B cell (primary cell): ENCODE data around the gene CIAPIN1. TPM values are rescaled to one million over a fixed set of nuclear protein-coding genes. Genes with fewer than 3 reads are reported as not detected.

ENCODE experiments used
- ATAC-seq: fragments of 200-7000 bp; cut with Tn5 transposase; one replicate; pipeline ENCODE4 v1.10.0; 2021; ENCODE audit warnings: low read depth, mild to moderate bottlenecking, moderate number of reproducible peaks, moderate library complexity
- CTCF ChIA-PET: fragments of 350-600 bp; sonication (Branson Sonifier 250); formaldehyde crosslinking; loops from one replicate; lab custom pipeline; 2021; ENCODE audit warnings: antibody characterized with exemption, inconsistent platforms; lab: Charles Lee
- POLR2A ChIA-PET: fragments of 350-600 bp; sonication (Branson Sonifier 250); formaldehyde crosslinking; loops from one replicate; lab custom pipeline; 2021; ENCODE audit warnings: antibody characterized with exemption; lab: Charles Lee
- DNase-seq: peaks from one replicate; pipeline ENCODE4 v3.0.0; 2013
- H2AFZ ChIP-seq: 2 replicates; pipeline ENCODE4 v1.6.1; 2012; ENCODE audit warnings: mild to moderate bottlenecking, low read depth, low read length; ENCODE audit not compliant: insufficient read depth, poor library complexity, severe bottlenecking
- H3K27ac ChIP-seq, 2 donors: 1 replicate in 1 of 2; 2 replicates in 1 of 2; pipeline ENCODE4 v1.5.1; 2012 to 2013; ENCODE audit warnings: low read length in 2 of 2, mild to moderate bottlenecking in 2 of 2, moderate library complexity in 1 of 2
- H3K27me3 ChIP-seq, 4 experiments: fragments of 200-600 bp in 1 of 4; sonication (generic) in 1 of 4; replicated peaks in 1 of 4; 1 replicate in 2 of 4; 2 replicates in 2 of 4; pipeline versions ENCODE4 v1.6.1 to v1.7.0; 2013 to 2016; ENCODE audit warnings: low read length in 3 of 4, mild to moderate bottlenecking in 2 of 4, mixed read lengths in 1 of 4, moderate library complexity in 1 of 4; ENCODE audit not compliant: insufficient read depth in 4 of 4, control insufficient read depth in 3 of 4; ENCODE audit errors: control extremely low read depth in 1 of 4
- H3K36me3 ChIP-seq, 2 experiments: replicated peaks in 1 of 2; 1 replicate in 1 of 2; 2 replicates in 1 of 2; pipeline versions ENCODE4 v1.6.1 to v1.7.1; 2013; ENCODE audit warnings: low read length in 1 of 2; ENCODE audit not compliant: insufficient read depth in 2 of 2, control insufficient read depth in 1 of 2; ENCODE audit errors: control extremely low read depth in 1 of 2, extremely low read depth in 1 of 2
- H3K4me1 ChIP-seq, 2 donors: fragments of 200-600 bp in 1 of 2; sonication (generic) in 1 of 2; 1 replicate in 1 of 2; 2 replicates in 1 of 2; pipeline versions ENCODE4 v1.5.1 to v1.6.1; 2013 to 2017; ENCODE audit warnings: low read length in 2 of 2; ENCODE audit not compliant: control insufficient read depth in 2 of 2, insufficient read depth in 2 of 2
- H3K4me2 ChIP-seq: replicated peaks from 2 replicates; pipeline ENCODE3; 2012; ENCODE audit warnings: mild to moderate bottlenecking, low read depth, low read length; ENCODE audit not compliant: poor library complexity, severe bottlenecking
- H3K4me3 ChIP-seq, 5 experiments: fragments of 200-600 bp in 1 of 5; sonication (generic) in 1 of 5; 1 replicate in 3 of 5; 2 replicates in 2 of 5; pipeline versions ENCODE4 v1.5.1 to v1.7.0; 2011 to 2016; ENCODE audit warnings: low read length in 4 of 5, mild to moderate bottlenecking in 4 of 5, low read depth in 2 of 5, control low read depth in 1 of 5, moderate library complexity in 1 of 5; ENCODE audit not compliant: insufficient read depth in 1 of 5; ENCODE audit errors: control extremely low read depth in 1 of 5, extremely low read depth in 1 of 5
- H3K79me2 ChIP-seq: fragments of 200-600 bp; sonication (generic); one replicate; pipeline ENCODE4 v1.6.0; 2016; ENCODE audit warnings: low read length; ENCODE audit not compliant: control insufficient read depth, insufficient read depth
- H3K9ac ChIP-seq: fragments of 200-600 bp; sonication (generic); 2 replicates; pipeline ENCODE4 v1.6.1; 2017; ENCODE audit warnings: mild to moderate bottlenecking, low read length, moderate library complexity
- H3K9me3 ChIP-seq, 3 donors: one replicate each; pipeline versions ENCODE4 v1.6.1 to v1.7.1; 2013; ENCODE audit warnings: low read length in 2 of 3; ENCODE audit not compliant: control insufficient read depth in 2 of 3, insufficient read depth in 1 of 3; ENCODE audit errors: control extremely low read depth in 1 of 3
- H4K20me1 ChIP-seq: 2 replicates; pipeline ENCODE4 v1.6.0; 2012; ENCODE audit warnings: mild to moderate bottlenecking, low read length; ENCODE audit not compliant: insufficient read depth, control insufficient read depth, poor library complexity, severe bottlenecking
- H3K27ac Mint-ChIP-seq: one replicate; pipeline ENCODE4 v1.8.0; 2021; ENCODE audit warnings: mixed read lengths
- H3K27me3 Mint-ChIP-seq: one replicate; pipeline ENCODE4 v1.8.0; 2021; ENCODE audit warnings: mixed read lengths
- H3K4me1 Mint-ChIP-seq: one replicate; pipeline ENCODE4 v1.8.0; 2021; ENCODE audit warnings: mixed read lengths
- H3K4me3 Mint-ChIP-seq: one replicate; pipeline ENCODE4 v1.8.0; 2021; ENCODE audit warnings: mixed read lengths
- H3K9me3 Mint-ChIP-seq: one replicate; pipeline ENCODE4 v1.8.0; 2022; ENCODE audit warnings: mixed read lengths; ENCODE audit not compliant: insufficient read depth
- EZH2 ChIP-seq: IDR thresholded peaks from 2 replicates; pipeline ENCODE4 v1.6.1; 2012; ENCODE audit warnings: borderline replicate concordance, low read depth, mild to moderate bottlenecking, moderate library complexity, low read length; ENCODE audit not compliant: insufficient read depth, poor library complexity, severe bottlenecking
- WGBS: methylation state at CpG from one replicate; pipeline ENCODE4 v1.1.5; 2013; ENCODE audit warnings: missing lambda C conversion rate; ENCODE audit not compliant: insufficient coverage; 5-methylcytosine and 5-hydroxymethylcytosine counted together
- intact Hi-C: fragments of 100-400 bp; cut with micrococcal nuclease; formaldehyde crosslinking; loops from one replicate; pipeline ENCODE4 v1.10.0; 2022
- polyA plus RNA-seq: library from polyadenylated mRNA; depleted of rRNA; stranded (reverse); fragments of >200 nt; gene quantifications from 2 replicates; pipeline ENCODE4 v1.2.3, GENCODE V29; 2012
- total RNA-seq, 2 donors: library from RNA; stranded (reverse); fragments of 120-200 nt in 1 of 2; gene quantifications; 1 replicate in 1 of 2; 2 replicates in 1 of 2; pipeline versions ENCODE4 v1.2.3 to v1.2.4, GENCODE V29; 2013 to 2022
- TF ChIP-seq, protein P1 (sequence below): fragments of 200-600 bp; IDR thresholded peaks from one replicate; pipeline ENCODE4 v1.8.0; 2022; ENCODE audit warnings: antibody characterized with exemption, mild to moderate bottlenecking

CIAPIN1 gene
- total and polyA plus RNA-seq, 2 donors (not counting 1 experiment from before 2014, with no cell fraction given): 22.0 to 45.7 TPM

DNA sequence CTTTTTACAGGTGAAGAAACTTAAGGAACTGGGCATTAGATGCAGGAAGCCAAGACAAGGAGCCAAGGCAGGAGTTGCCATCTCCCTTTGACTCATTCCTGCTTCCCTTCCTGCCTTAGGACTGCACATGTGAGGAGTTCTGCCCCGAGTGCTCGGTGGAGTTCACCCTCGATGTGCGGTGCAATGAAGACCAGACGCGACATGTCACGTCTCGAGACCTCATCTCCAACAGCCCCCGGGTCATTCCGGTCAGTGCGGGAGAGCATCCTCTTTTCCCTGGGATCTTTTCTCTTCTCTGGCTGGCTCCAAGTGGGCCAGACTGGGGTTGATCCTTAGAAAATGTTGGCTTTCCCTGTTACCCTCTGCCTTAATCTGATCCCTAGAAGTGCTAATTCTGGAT is 21.9 kb upstream of the CIAPIN1 start:
- H3K27ac ChIP-seq: no peak overlapping the region
- H3K4me3 ChIP-seq: no peak overlapping the region
- peaks cover 12 to 74% of the 10 kb centered on the region in 2 experiments for H3K36me3 ChIP-seq
- 97% methylated on average over 11 of the region's 11 CpGs for WGBS
- DNase-seq (no peak), ATAC-seq (no peak)
- peaks cover 12% of the 10 kb centered on the region for H4K20me1 ChIP-seq
- CTCF ChIA-PET: no interaction called here
- no peaks in the 10 kb centered on the region for H3K27me3 ChIP-seq
- intact Hi-C loops: no loop called here
- H3K4me1 Mint-ChIP-seq: peaks cover 16% of the 10 kb centered on the region
- TF ChIP-seq EZH2: no peak
- TF ChIP-seq, protein P1, sequence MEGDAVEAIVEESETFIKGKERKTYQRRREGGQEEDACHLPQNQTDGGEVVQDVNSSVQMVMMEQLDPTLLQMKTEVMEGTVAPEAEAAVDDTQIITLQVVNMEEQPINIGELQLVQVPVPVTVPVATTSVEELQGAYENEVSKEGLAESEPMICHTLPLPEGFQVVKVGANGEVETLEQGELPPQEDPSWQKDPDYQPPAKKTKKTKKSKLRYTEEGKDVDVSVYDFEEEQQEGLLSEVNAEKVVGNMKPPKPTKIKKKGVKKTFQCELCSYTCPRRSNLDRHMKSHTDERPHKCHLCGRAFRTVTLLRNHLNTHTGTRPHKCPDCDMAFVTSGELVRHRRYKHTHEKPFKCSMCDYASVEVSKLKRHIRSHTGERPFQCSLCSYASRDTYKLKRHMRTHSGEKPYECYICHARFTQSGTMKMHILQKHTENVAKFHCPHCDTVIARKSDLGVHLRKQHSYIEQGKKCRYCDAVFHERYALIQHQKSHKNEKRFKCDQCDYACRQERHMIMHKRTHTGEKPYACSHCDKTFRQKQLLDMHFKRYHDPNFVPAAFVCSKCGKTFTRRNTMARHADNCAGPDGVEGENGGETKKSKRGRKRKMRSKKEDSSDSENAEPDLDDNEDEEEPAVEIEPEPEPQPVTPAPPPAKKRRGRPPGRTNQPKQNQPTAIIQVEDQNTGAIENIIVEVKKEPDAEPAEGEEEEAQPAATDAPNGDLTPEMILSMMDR: no peak
- H3K9me3 ChIP-seq: no peaks in the 10 kb centered on the region
- H3K4me3 Mint-ChIP-seq: no peak overlapping the region
- H3K79me2 ChIP-seq: peaks cover 9% of the 10 kb centered on the region
- H3K9me3 Mint-ChIP-seq: no peaks in the 10 kb centered on the region
- no peak overlapping the region for H3K4me2 ChIP-seq
- H3K27me3 Mint-ChIP-seq: no peaks in the 10 kb centered on the region
- peaks cover 3% of the 10 kb centered on the region in 2 donors for H3K4me1 ChIP-seq
- H3K27ac Mint-ChIP-seq: no peak overlapping the region
- no peak overlapping the region for H2AFZ ChIP-seq
- POLR2A ChIA-PET: no interaction called here
- no peak overlapping the region for H3K9ac ChIP-seq

DNA sequence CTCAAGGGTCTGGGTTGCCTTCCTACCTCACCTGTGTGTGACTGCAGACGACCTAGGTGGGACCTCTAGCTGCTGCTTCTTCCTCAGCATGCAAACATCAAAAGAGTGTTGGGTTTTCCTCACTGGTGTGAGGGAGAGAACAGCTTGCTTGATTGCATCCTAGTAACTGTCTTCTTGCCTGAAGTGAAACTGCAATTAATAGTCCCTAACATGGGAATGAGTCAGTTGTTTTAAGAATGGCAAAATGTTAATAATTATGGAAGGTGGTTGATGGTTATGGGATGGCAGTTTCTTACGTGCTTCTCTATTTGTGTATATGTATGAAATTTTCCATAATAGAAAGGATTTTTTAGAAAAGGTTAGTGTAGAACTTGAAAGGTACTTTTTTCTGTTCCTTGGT is 21.2 kb upstream of the CIAPIN1 start:
- peaks cover 19% of the 10 kb centered on the region for H4K20me1 ChIP-seq
- ATAC-seq (no peak), DNase-seq (no peak)
- H3K27me3 ChIP-seq: no peaks in the 10 kb centered on the region
- ChIA-PET POLR2A (no interaction called here), CTCF (no interaction called here)
- no peak overlapping the region for H2AFZ ChIP-seq
- no peak overlapping the region for H3K27ac Mint-ChIP-seq
- H3K79me2 ChIP-seq: peaks cover 16% of the 10 kb centered on the region
- peaks cover 7 to 8% of the 10 kb centered on the region in 2 donors for H3K4me1 ChIP-seq
- no peak overlapping the region for H3K4me2 ChIP-seq
- no peak overlapping the region for H3K27ac ChIP-seq
- peaks cover 12 to 74% of the 10 kb centered on the region in 2 experiments for H3K36me3 ChIP-seq
- intact Hi-C loops: no loop called here
- H3K9ac ChIP-seq: no peak overlapping the region
- no peak for TF ChIP-seq EZH2
- TF ChIP-seq, protein P1: no peak
- no peaks in the 10 kb centered on the region for H3K9me3 ChIP-seq
- H3K4me1 Mint-ChIP-seq: peaks cover 21% of the 10 kb centered on the region
- H3K4me3 Mint-ChIP-seq: no peak overlapping the region
- H3K9me3 Mint-ChIP-seq: no peaks in the 10 kb centered on the region
- H3K27me3 Mint-ChIP-seq: no peaks in the 10 kb centered on the region
- no peak overlapping the region for H3K4me3 ChIP-seq
- WGBS: 100% methylated on average over 1 of the region's 2 CpGs
